Measurements from ENCODE around the gene CRADD. TPM values are rescaled to one million over a fixed set of nuclear protein-coding genes. Genes with fewer than 3 reads are reported as not detected.

CRADD gene
- total and polyA plus RNA-seq, 2 donors, result 13.9 to 17.1 TPM

DNA sequence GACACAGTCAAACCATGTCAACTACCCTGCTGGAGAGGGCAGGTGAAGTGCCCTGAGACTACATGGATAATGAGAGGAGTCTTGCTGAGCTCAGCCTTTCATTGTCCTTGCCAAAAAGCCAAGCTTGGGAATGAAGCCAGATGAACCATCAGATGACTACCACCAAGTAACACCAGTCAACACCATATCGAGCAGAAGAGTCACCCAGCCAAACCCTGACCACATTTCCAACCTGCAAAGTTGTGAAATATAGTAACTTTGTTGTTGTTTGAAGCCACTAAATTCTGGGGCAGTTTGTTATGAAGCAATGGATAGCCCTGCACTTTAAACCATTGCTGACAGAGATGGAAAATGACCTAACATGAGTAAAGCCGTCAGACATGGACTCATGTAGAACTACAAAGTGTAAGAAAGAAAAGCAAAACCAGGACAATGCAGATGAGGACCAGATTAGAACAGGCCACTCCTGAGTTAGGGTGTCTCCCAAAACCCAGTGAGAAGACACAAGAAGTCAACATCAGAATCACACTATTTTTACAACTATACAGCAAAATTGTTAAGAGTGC is 12.5 kb upstream of the CRADD start:
- H3K27ac ChIP-seq (ENCODE audit: low read depth in 1 of 2, low read length in 1 of 2), result no peak overlapping the region
- H3K4me1 ChIP-seq (ENCODE audit: control insufficient read depth in 2 of 2, insufficient read depth in 2 of 2, low read length in 2 of 2), result no peaks in the 10 kb centered on the region
- no peaks in the 10 kb centered on the region for H3K27me3 ChIP-seq (ENCODE audit: control insufficient read depth in 2 of 2, insufficient read depth in 1 of 2, low read length in 1 of 2)
- H3K4me3 ChIP-seq (ENCODE audit: low read length in 2 of 2), result no peak overlapping the region
- no peaks in the 10 kb centered on the region for H3K36me3 ChIP-seq (ENCODE audit: control insufficient read depth in 2 of 2, insufficient read depth in 2 of 2, low read length in 1 of 2)
- H3K9me3 ChIP-seq (ENCODE audit: control insufficient read depth in 2 of 2, insufficient read depth in 1 of 2, low read length in 1 of 2), result no peaks in the 10 kb centered on the region
- no peak for DNase-seq (ENCODE audit: low read depth in 6 of 9, low spot score in 9 of 9)
- 98% methylated on average over 2 of the region's 2 CpGs for WGBS

DNA sequence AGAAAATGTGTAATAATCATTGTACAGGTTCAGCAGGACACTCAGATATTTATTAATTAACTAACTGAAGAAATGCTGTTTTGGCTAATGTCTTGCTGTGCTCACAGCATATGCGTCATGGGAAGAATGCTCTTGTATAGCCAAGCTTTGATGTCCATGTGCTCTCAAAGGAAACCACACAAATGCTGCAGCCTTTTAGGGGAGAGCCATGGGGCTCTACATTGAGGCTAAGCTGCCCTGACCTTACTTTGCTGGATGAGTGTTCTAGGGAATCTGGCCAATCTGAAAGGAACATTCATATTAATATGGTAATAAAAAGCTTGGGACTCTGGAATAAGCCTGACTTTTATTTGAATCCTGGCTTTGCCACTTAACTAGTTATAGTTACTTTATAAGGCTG is 9.5 kb upstream of the CRADD start:
- H3K27ac ChIP-seq (ENCODE audit: low read depth in 1 of 2, low read length in 1 of 2), result no peak overlapping the region
- WGBS, result 99% methylated on average over 1 of the region's 1 CpG
- DNase-seq (ENCODE audit: low read depth in 6 of 9, low spot score in 9 of 9), result no peak

DNA sequence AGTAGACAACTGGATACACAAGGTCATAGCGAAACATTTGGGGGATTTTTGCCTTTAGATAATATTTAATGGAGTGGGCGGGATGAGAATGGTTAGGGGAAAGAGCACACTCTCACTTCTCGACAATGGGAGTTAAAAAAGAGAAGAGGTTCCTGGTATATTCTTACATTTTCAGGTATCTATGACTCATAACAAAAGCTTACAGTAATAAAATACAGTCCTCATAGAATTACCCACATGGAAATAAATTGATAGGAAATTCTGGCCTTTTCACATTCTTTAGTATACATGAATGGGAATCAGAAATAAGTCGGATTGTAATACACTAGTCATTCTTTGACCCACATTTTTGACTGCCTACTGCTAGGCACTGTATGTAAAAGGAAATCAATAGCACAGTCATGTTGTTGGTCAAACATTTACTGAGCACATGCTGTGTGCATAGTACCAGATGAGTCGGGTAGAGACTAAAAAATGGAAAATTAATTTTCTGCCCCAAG is 8.2 kb upstream of the CRADD start:
- Histone ChIP-seq H3K27me3 (ENCODE audit: control insufficient read depth in 2 of 2, insufficient read depth in 1 of 2, low read length in 1 of 2) (no peaks in the 10 kb centered on the region), H3K27ac (ENCODE audit: low read depth in 1 of 2, low read length in 1 of 2) (no peak overlapping the region), H3K9me3 (ENCODE audit: control insufficient read depth in 2 of 2, insufficient read depth in 1 of 2, low read length in 1 of 2) (no peaks in the 10 kb centered on the region), H3K36me3 (ENCODE audit: control insufficient read depth in 2 of 2, insufficient read depth in 2 of 2, low read length in 1 of 2) (no peaks in the 10 kb centered on the region), H3K4me3 (ENCODE audit: low read length in 2 of 2) (no peak overlapping the region), H3K4me1 (ENCODE audit: control insufficient read depth in 2 of 2, insufficient read depth in 2 of 2, low read length in 2 of 2) (no peaks in the 10 kb centered on the region)
- no peak for DNase-seq (ENCODE audit: low read depth in 6 of 9, low spot score in 9 of 9)
- 95% methylated on average over 5 of the region's 5 CpGs for WGBS

More for the DNA sequence above, 9.5 kb upstream of the CRADD start:
- no peaks in the 10 kb centered on the region for H3K9me3 ChIP-seq (ENCODE audit: control insufficient read depth in 2 of 2, insufficient read depth in 1 of 2, low read length in 1 of 2)
- no peaks in the 10 kb centered on the region for H3K27me3 ChIP-seq (ENCODE audit: control insufficient read depth in 2 of 2, insufficient read depth in 1 of 2, low read length in 1 of 2)
- no peaks in the 10 kb centered on the region for H3K36me3 ChIP-seq (ENCODE audit: control insufficient read depth in 2 of 2, insufficient read depth in 2 of 2, low read length in 1 of 2)
- H3K4me1 ChIP-seq (ENCODE audit: control insufficient read depth in 2 of 2, insufficient read depth in 2 of 2, low read length in 2 of 2), result no peaks in the 10 kb centered on the region
- H3K4me3 ChIP-seq (ENCODE audit: low read length in 2 of 2), result no peak overlapping the region

DNA sequence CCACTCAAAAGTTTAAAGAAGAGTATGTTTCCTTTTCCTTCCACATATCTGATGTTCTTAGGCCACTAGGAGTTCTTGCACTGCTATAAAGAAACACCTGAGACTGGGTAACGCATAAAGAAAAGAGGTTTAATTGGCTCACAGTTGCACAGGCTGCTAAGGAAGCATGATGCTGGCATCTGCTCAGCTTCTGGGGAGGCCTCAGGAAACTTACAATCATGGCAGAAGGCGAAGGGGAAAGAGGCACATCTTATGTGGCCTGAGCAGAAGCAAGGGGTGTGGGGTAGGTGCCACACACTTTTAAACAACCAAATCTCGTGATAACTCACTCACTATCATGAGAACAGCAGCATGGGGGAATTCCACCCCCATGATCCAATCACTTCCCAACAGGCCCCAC is 7.7 kb upstream of the CRADD start:
- Histone ChIP-seq H3K27ac (ENCODE audit: low read depth in 1 of 2, low read length in 1 of 2) (no peak overlapping the region), H3K9me3 (ENCODE audit: control insufficient read depth in 2 of 2, insufficient read depth in 1 of 2, low read length in 1 of 2) (no peaks in the 10 kb centered on the region), H3K36me3 (ENCODE audit: control insufficient read depth in 2 of 2, insufficient read depth in 2 of 2, low read length in 1 of 2) (no peaks in the 10 kb centered on the region), H3K4me3 (ENCODE audit: low read length in 2 of 2) (no peak overlapping the region), H3K4me1 (ENCODE audit: control insufficient read depth in 2 of 2, insufficient read depth in 2 of 2, low read length in 2 of 2) (no peaks in the 10 kb centered on the region), H3K27me3 (ENCODE audit: control insufficient read depth in 2 of 2, insufficient read depth in 1 of 2, low read length in 1 of 2) (no peaks in the 10 kb centered on the region)
- no peak for DNase-seq (ENCODE audit: low read depth in 6 of 9, low spot score in 9 of 9)
- WGBS, result 94% methylated on average over 3 of the region's 3 CpGs

DNA sequence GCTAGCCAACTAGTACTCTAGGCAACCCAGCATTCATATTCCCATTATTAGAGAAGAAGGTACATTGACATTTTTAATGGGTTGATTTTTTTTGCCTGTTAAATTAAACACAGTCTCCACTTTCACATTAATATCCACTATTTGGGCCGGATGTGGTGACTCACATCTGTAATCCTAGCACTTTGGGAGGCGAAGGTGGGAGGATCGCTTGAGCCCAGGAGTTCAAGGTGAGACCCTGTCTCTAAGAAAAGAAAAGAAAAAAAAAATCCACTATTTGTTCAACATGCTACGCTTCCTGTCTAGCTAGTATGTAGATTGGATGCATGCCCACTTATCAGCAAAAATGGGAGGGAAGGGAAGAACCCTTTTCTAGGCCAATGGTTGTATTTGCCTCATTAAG is 7.1 kb upstream of the CRADD start:
- 96% methylated on average over 4 of the region's 4 CpGs for WGBS
- Histone ChIP-seq H3K27me3 (ENCODE audit: control insufficient read depth in 2 of 2, insufficient read depth in 1 of 2, low read length in 1 of 2) (no peaks in the 10 kb centered on the region), H3K4me1 (ENCODE audit: control insufficient read depth in 2 of 2, insufficient read depth in 2 of 2, low read length in 2 of 2) (no peaks in the 10 kb centered on the region), H3K36me3 (ENCODE audit: control insufficient read depth in 2 of 2, insufficient read depth in 2 of 2, low read length in 1 of 2) (no peaks in the 10 kb centered on the region), H3K9me3 (ENCODE audit: control insufficient read depth in 2 of 2, insufficient read depth in 1 of 2, low read length in 1 of 2) (no peaks in the 10 kb centered on the region), H3K27ac (ENCODE audit: low read depth in 1 of 2, low read length in 1 of 2) (no peak overlapping the region), H3K4me3 (ENCODE audit: low read length in 2 of 2) (no peak overlapping the region)
- no peak for DNase-seq (ENCODE audit: low read depth in 6 of 9, low spot score in 9 of 9)

DNA sequence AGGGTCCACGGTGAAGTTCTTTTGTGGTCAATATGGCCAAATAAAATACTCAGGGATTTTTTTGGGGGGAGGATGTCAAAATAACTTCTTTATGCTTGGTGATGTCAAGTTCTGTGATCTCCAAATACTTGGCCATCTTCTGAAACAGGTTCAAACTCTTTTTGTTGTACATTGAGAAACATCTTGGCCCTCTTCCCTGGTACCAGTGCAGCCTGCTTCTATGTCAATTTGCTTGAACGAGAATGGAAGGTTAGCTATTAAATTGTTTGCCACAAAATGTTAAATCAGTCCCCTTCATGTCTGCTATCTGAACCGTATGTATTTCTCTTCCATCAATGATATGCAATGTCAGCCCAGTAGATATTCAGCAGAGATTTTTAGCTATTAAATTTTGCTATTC is 6.1 kb upstream of the CRADD start:
- Histone ChIP-seq H3K27ac (ENCODE audit: low read depth in 1 of 2, low read length in 1 of 2) (no peak overlapping the region), H3K4me3 (ENCODE audit: low read length in 2 of 2) (no peak overlapping the region), H3K27me3 (ENCODE audit: control insufficient read depth in 2 of 2, insufficient read depth in 1 of 2, low read length in 1 of 2) (no peaks in the 10 kb centered on the region), H3K9me3 (ENCODE audit: control insufficient read depth in 2 of 2, insufficient read depth in 1 of 2, low read length in 1 of 2) (no peaks in the 10 kb centered on the region), H3K4me1 (ENCODE audit: control insufficient read depth in 2 of 2, insufficient read depth in 2 of 2, low read length in 2 of 2) (no peaks in the 10 kb centered on the region), H3K36me3 (ENCODE audit: control insufficient read depth in 2 of 2, insufficient read depth in 2 of 2, low read length in 1 of 2) (no peaks in the 10 kb centered on the region)
- DNase-seq (ENCODE audit: low read depth in 6 of 9, low spot score in 9 of 9), result no peak
- 98% methylated on average over 3 of the region's 3 CpGs for WGBS

DNA sequence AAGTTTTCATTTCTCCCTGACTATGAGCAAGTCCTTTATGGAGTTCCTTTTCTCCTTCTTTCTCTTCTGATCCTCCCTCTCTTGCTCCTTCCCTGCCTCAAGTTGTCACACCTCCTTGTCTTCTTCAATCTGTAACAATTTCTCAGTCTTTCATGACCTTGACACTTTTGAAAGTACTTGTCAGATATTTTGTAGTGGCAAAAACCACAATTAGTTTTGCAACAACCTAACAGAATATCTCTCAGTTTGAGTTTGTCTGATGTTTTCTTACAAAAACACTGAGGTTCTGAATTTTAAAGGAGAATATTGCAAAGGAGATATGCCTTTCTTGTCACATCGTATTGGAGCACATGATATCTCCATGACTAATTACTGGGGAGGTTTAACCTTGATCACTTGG is 4.1 kb upstream of the CRADD start:
- no peaks in the 10 kb centered on the region for H3K36me3 ChIP-seq (ENCODE audit: control insufficient read depth in 2 of 2, insufficient read depth in 2 of 2, low read length in 1 of 2)
- H3K27me3 ChIP-seq (ENCODE audit: control insufficient read depth in 2 of 2, insufficient read depth in 1 of 2, low read length in 1 of 2), result no peaks in the 10 kb centered on the region
- H3K4me3 ChIP-seq (ENCODE audit: low read length in 2 of 2), result no peak overlapping the region
- H3K9me3 ChIP-seq (ENCODE audit: control insufficient read depth in 2 of 2, insufficient read depth in 1 of 2, low read length in 1 of 2), result no peaks in the 10 kb centered on the region
- 81% methylated on average over 1 of the region's 1 CpG for WGBS
- H3K27ac ChIP-seq (ENCODE audit: low read depth in 1 of 2, low read length in 1 of 2), result no peak overlapping the region
- DNase-seq (ENCODE audit: low read depth in 6 of 9, low spot score in 9 of 9), result no peak
- H3K4me1 ChIP-seq (ENCODE audit: control insufficient read depth in 2 of 2, insufficient read depth in 2 of 2, low read length in 2 of 2), result peaks cover 2 to 10% of the 10 kb centered on the region in 2 donors

DNA sequence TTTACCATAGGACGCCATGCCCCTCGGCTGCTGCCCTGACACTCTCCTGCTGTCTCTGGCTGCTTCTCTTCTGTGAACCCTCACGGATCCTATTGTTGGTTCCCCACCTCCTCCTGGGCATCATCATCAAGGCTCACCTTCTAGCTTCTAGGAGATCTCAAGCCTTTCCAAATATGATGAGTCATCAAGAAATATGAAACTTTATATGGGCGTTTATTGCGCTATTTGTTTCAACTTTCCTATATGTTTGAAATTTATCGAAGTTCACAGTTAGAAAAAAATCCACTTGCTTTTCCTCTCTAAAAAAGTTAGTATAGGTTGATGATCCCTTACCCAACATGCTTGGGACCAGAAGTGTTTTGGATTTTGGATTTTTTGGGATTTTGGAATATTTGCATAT is 2.8 kb upstream of the CRADD start:
- no peak for DNase-seq (ENCODE audit: low read depth in 6 of 9, low spot score in 9 of 9)
- Histone ChIP-seq H3K9me3 (ENCODE audit: control insufficient read depth in 2 of 2, insufficient read depth in 1 of 2, low read length in 1 of 2) (no peaks in the 10 kb centered on the region), H3K36me3 (ENCODE audit: control insufficient read depth in 2 of 2, insufficient read depth in 2 of 2, low read length in 1 of 2) (no peaks in the 10 kb centered on the region), H3K4me3 (ENCODE audit: low read length in 2 of 2) (no peak overlapping the region), H3K27ac (ENCODE audit: low read depth in 1 of 2, low read length in 1 of 2) (no peak overlapping the region), H3K4me1 (ENCODE audit: control insufficient read depth in 2 of 2, insufficient read depth in 2 of 2, low read length in 2 of 2) (peaks cover 2 to 16% of the 10 kb centered on the region in 2 donors), H3K27me3 (ENCODE audit: control insufficient read depth in 2 of 2, insufficient read depth in 1 of 2, low read length in 1 of 2) (no peaks in the 10 kb centered on the region)
- 96% methylated on average over 6 of the region's 6 CpGs for WGBS

DNA sequence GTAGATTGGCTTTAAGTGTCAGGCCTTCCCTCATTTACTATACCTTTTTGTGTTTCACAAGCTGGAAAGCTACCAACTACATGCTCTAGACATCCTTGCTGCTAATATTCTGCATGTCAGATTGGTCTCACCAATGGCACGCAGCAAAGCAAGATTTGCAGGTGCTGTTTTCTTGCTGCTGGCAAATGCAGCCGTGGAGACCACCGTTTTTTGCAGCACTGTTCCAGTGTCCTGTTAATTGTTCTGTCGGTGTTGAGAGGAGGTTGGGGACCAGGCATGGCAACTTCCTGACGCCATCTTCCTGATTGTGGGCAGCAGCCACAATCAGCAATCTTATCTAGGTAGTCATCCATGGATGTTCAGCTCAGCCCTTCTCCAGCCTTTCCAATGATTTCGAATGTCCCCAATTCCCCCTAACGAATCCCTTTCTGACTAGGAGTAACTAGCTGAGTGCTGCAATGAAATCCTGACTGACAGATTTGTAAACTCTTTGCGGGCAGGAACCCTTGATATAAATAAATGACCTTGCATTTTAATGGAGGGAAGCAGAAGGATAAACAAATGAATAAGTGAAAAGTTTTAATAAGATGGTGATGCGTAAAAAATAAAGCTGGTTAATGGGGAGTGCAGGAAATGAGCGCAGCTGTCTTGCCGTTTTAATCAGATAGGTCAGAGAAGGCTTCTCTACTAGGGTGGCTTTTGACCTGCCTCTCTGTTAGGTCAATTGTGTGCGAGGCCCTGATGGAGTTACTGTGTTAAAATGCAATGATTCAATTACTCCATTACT is 574 bp upstream of the CRADD start:
- WGBS, result 65% methylated on average over 12 of the region's 12 CpGs

More for the DNA sequence above, 574 bp upstream of the CRADD start:
- peak overlapping the region; percentile 87 to 99 for H3K27ac ChIP-seq (ENCODE audit: low read depth in 1 of 2, low read length in 1 of 2)
- H3K4me1 ChIP-seq (ENCODE audit: control insufficient read depth in 2 of 2, insufficient read depth in 2 of 2, low read length in 2 of 2), result peaks cover 2 to 19% of the 10 kb centered on the region in 2 donors
- peak in 2 of 9 donors; percentile 6 to 13 for DNase-seq (ENCODE audit: low read depth in 6 of 9, low spot score in 9 of 9)
- H3K4me3 ChIP-seq (ENCODE audit: low read length in 2 of 2), result peak overlapping the region; percentile 71 to 82
- no peaks in the 10 kb centered on the region for H3K9me3 ChIP-seq (ENCODE audit: control insufficient read depth in 2 of 2, insufficient read depth in 1 of 2, low read length in 1 of 2)
- no peaks in the 10 kb centered on the region for H3K27me3 ChIP-seq (ENCODE audit: control insufficient read depth in 2 of 2, insufficient read depth in 1 of 2, low read length in 1 of 2)
- H3K36me3 ChIP-seq (ENCODE audit: control insufficient read depth in 2 of 2, insufficient read depth in 2 of 2, low read length in 1 of 2), result no peaks in the 10 kb centered on the region

Measured in thymus (tissue), 11 donors.